DMS53 treated with DMSO at 0.1 percent for 48 hours (cell line): Measurements from ENCODE around the gene SMIM22.

Source experiments
- DNase-seq: peaks from one replicate; lab custom pipeline; 2025; ENCODE audit not compliant: unreplicated experiment; lab: John Stamatoyannopoulos, UW

SMIM22 gene

GRCh38 chr16:4795181-4795827 is at the start of gene SMIM22:
SMIM22 (plus strand) TSS chr16:4795369; CDS start chr16:4795735, 366 bp downstream.
- peak; percentile 70 for DNase-seq

GRCh38 chr16:4746215-4746614 is 49.0 kb upstream of the SMIM22 start:
- DNase-seq, result no peak

DNA sequence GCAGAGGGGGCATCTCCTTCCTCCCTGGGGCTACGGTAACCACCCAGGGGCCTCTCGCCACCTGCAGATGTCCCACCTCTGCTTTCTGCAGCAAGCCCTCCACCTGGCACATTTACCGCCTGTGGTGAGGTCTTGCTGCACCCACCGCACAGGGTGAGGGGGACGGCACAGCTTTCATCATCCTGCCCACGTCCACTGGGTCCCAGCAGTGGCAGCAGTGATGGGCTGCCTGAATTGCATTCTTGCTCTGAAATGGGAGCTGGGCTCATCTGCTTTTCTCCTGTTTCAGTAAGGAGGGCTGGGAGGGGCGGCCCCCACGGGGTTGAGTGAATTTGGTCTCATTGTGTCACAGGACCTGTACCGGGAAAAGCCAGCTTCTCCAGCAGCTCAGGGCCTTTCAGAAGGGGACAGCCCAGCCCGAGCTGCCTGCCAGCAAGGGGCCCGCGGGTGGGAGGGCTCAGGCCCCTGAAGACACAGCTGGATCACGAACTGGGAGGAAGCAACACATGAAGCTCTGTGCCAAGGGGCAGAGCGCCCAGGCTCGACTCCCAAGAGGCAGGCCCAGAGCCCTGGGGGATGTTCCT is 48.1 kb upstream of the SMIM22 start:
- DNase-seq, result no peak

- no peak for DNase-seq
Observed at GRCh38 chr16:4747906-4748681, 47.1 kb upstream of the SMIM22 start.

DNA sequence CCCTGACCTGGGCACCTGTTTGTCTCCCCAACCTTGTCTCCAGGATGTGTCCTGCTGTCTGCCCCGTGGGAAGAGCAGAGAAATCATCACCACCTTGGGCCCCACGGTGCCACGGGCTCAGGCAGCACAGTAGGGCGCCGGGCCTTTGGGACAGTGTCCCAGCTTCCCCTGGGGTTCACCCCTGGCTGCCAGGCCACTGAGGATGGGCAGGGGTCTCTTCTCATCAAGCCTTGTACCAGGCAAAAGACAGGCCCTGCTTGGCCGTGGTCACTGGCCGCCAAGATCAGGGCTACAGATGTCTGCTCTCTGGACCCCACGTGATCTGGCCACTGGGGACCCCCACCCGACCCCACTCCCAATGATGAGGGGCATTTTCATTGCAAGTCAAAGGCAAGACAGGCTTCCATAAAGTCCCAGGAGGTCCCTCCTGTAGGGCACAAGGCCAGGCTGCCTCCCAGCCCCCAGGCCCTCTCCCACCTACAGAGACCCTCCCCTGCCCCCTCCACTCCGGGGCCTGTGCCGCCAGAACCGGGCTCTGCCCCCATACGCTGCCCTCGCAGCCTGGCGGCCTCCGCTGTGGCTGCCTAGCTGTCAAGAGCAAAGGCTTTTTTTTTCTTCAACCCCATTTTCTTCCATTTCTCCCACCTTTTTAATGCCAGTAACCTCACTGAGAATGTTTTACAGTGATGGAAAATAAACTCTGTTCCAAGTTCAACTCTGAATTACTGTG is 46.3 kb upstream of the SMIM22 start:
- no peak for DNase-seq

GRCh38 chr16:4749700-4750257 is 45.4 kb upstream of the SMIM22 start:
- no peak for DNase-seq

GRCh38 chr16:4750896-4751295 is 44.3 kb upstream of the SMIM22 start:
- DNase-seq, result no peak

DNA sequence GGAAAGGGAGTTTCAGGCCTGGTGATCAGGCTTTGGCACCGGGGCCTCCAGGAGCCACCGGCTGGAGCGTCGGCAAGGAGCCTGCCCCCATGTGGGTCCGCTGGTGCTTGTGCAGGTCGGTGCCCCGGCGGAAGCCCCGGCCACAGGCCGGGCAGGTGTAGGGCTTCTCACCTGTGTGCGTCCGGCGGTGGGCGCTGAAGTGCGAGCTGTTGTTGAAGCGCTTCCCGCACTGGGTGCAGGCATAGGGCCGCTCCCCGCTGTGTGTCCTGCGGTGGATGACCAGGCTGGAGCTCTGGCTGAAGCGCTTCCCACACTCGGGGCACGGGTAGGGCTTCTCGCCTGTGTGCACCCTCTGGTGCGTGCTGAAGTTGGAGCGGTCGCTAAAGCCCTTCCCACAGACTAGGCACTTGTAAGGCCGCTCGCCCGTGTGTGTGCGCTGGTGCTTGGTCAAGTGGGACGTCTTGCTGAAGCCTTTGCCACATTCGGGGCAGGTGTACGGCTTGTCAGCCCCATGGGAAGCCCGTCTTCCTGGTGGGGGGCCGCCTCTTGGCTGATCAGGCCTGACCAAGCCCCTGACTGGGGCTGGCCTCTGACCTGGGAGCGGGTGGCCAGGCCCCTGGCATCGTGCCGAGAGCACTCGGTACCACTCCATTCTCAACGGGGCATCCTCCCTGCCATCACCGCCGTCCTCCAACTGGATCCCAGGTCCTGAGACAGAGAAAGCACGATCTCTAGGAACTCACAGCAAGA is 42.6 kb upstream of the SMIM22 start:
- no peak for DNase-seq

DNA sequence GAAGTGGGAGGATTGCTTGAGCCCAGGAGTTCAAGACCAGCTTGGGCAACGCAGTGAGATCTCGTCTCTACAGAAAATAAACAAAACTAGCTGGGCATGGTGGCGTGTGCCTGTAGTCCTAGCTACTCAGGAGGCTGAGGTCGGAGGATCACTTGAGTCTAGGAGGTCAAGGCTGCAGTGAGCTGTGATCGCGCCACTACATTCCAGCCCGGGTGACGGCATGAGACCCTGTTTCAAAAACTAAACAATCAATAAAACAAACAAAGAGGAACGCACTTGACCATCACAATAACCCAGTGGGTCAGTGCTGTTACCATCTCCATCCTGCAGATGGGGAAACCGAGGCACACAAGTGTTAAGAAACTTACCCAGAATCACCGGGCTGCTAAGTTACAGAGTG is 41.9 kb upstream of the SMIM22 start:
- no peak for DNase-seq

- DNase-seq, result no peak
Observed at GRCh38 chr16:4754865-4755264, 40.3 kb upstream of the SMIM22 start.

GRCh38 chr16:4755687-4756086 is 39.5 kb upstream of the SMIM22 start:
- DNase-seq, result no peak

DNA sequence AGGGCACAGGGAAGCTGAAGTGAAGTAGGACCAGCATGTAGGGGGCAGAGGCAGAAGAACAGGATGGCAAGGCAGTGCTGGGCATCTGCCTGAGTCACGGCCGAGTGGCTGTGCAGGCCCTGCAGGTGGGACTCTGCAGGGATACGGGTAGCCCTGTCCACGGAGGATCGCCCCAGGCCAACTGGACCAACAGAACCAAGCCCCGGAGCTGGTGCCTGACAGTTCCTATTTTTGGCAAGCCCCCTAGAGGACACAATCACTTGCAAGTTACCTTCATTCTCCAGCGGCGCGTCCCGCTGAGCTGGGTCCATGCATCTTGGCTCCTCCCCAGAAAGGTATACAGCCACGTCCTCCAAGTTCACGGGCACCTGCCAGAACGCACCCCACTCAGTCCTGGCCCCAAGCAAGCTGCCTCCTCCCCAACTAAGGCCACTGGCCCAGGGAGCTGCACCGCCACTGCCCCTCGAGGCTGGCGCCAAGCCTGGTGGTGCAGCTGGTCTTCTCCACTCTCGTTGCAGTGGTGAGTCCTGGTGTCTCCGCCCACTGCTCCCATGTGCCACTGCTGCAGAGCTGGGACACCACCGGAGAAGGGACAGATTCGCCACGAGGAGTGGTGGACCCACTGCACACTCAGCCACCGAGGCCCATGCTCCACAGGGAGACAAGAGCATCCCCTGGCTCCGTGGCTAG is 34.8 kb upstream of the SMIM22 start:
- no peak for DNase-seq

DNA sequence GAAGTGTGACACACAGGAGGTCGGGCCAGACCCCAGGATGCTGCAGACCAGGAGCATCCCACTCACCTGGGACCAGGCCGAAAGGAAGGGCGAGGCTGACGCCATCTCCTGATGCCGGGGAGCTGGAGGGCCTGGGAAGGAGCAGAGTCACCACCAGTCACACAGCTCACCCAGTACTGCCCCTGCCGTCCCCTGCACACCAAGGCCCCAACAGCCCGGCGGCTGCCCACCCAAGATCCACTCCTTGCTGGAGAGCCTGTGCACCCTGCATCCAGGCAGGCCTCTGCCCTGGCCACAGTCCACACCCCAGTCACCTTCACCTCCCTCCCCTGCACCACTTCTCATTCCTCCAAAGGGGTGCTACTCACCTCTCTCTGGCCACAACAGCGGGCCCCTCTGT is 33.0 kb upstream of the SMIM22 start:
- no peak for DNase-seq

DNA sequence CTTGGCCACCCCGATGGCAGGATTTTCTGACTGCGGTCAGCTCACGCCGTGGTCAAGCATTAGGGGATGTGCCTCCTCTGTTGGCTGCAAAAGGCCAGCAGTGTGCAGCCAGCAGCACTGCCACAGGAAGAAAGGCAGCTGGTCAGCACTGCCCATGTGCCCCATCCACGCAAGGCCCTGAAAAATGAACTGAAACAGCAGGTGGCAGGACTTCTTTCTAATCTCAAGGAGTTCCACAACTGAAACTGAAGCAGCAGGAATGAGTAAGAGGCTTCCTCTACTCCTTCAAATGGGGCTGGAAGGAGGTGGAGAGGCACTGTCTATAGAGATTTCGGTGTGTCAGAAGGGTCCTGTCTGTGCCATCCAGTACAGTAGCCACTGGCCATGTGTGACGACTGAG is 31.4 kb upstream of the SMIM22 start:
- DNase-seq, result no peak

- DNase-seq, result no peak
Observed at GRCh38 chr16:4765511-4766474, 29.4 kb upstream of the SMIM22 start.

DNA sequence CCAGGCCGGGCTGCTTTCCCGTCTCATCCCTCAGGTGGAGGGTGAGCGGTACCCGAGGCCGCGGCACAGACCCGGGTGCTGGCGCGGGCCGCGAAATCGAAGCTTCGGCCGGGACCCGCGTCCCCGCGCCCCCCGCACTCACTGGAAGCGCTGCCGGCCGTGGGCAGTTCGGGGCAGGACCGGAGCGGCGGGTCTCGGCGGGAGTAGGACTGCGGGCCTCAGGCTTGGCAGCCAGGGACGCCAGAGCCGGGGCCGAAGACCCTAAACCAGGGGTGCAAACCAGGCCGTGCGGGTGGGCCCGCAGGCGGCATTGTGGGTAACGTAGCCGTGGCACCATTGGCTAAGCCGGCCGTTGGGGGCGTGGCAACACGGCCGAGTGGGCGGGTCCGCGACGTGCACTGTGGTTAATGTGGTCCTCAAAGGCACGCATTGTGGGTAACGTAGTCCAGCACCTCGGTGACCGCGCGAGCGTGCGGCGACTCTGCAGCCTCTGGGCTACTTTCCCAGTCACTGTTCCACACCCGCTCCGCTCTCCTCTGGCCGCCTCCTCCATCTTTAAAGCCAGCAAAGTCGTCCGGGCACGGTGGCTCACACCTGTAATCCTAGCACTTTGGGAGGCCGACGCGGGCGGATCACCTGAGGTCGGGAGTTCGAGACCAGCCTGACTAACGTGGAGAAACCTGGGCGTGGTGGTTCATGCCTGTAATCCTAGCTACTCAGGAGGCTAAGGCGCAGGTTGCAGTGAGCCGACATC is 28.1 kb upstream of the SMIM22 start, which contains the start of gene ZNF500:
TSS of gene ZNF500 (minus strand) at position 288 of the 754 bp plus-strand sequence. CDS start 1,184 bp downstream, outside the sequence.
- peak; percentile 77 for DNase-seq

- DNase-seq, result no peak
Observed at GRCh38 chr16:4767872-4768548, 27.2 kb upstream of the SMIM22 start.
